ENCODE measurements around the gene MINK1.

DNA sequence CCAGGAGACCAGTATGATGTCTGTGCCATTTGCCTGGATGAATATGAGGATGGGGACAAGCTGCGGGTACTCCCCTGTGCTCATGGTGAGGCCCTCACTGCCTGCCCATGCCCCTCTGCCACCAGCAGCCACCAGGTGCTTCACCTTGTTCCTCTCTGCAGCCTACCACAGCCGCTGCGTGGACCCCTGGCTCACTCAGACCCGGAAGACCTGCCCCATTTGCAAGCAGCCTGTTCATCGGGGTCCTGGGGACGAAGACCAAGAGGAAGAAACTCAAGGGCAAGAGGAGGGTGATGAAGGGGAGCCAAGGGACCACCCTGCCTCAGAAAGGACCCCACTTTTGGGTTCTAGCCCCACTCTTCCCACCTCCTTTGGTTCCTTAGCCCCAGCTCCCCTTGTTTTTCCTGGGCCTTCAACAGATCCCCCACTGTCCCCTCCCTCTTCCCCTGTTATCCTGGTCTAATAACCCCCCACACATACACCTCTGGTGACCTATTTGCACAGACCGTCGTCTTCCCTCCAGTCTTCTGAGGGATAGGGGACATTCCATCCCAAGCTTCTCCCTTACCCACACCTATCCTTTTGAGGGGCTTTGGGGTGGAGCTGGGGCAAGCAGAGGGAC, 111.5 kb downstream of the MINK1 start:
- TF ChIP-seq, protein P1, sequence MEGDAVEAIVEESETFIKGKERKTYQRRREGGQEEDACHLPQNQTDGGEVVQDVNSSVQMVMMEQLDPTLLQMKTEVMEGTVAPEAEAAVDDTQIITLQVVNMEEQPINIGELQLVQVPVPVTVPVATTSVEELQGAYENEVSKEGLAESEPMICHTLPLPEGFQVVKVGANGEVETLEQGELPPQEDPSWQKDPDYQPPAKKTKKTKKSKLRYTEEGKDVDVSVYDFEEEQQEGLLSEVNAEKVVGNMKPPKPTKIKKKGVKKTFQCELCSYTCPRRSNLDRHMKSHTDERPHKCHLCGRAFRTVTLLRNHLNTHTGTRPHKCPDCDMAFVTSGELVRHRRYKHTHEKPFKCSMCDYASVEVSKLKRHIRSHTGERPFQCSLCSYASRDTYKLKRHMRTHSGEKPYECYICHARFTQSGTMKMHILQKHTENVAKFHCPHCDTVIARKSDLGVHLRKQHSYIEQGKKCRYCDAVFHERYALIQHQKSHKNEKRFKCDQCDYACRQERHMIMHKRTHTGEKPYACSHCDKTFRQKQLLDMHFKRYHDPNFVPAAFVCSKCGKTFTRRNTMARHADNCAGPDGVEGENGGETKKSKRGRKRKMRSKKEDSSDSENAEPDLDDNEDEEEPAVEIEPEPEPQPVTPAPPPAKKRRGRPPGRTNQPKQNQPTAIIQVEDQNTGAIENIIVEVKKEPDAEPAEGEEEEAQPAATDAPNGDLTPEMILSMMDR (IDR thresholded peaks at IDR 0.05): no peak
- TF ChIP-seq ZFX (IDR thresholded peaks at IDR 0.05; ENCODE audit: borderline replicate concordance): no peak

Data from 22Rv1 (cell line).